GM12878 (cell line): ENCODE data around the gene VANGL2. TPM values are rescaled to one million over a fixed set of nuclear protein-coding genes. Genes with fewer than 3 reads are reported as not detected.

Experiments used
- BRCA1 ChIP-seq: IDR thresholded peaks from 2 replicates; pipeline ENCODE4 v1.6.1; 2011; ENCODE audit warnings: low read depth, low read length, improper control_type of control experiment
- CHD4 ChIP-seq: fragments of 200-600 bp; sonication (generic); IDR thresholded peaks from 2 replicates; pipeline ENCODE4 v1.6.1; 2016; ENCODE audit warnings: mild to moderate bottlenecking
- CREM ChIP-seq: IDR thresholded peaks from 2 replicates; pipeline ENCODE4 v1.6.1; 2014; ENCODE audit warnings: antibody characterized with exemption, low read depth
- EP300 ChIP-seq, 2 experiments: fragments of 150-350 bp in 1 of 2; IDR thresholded peaks; 2 replicates each; pipeline ENCODE4 v1.6.1; 2011 to 2012; ENCODE audit warnings: low read depth in 2 of 2, low read length in 2 of 2, borderline replicate concordance in 1 of 2, improper control_type of control experiment in 1 of 2, inconsistent platforms in 1 of 2; ENCODE audit not compliant: control insufficient read depth in 1 of 2
- ETV6 ChIP-seq, 2 experiments: fragments of 450-650 bp in 1 of 2; IDR thresholded peaks in 1 of 2; conservative IDR thresholded peaks in 1 of 2; 2 replicates each; pipeline ENCODE4 v1.6.1; 2014; ENCODE audit warnings: antibody characterized with exemption in 1 of 2, borderline replicate concordance in 1 of 2, low read depth in 1 of 2, mild to moderate bottlenecking in 1 of 2, moderate library complexity in 1 of 2
- FOXM1 ChIP-seq: IDR thresholded peaks from 2 replicates; pipeline ENCODE4 v1.6.1; 2012; ENCODE audit warnings: low read depth, mild to moderate bottlenecking, inconsistent platforms, low read length, moderate library complexity
- GATAD2B ChIP-seq: fragments of 450-650 bp; conservative IDR thresholded peaks from 2 replicates; pipeline ENCODE4 v1.6.1; 2017; ENCODE audit warnings: low read depth, mild to moderate bottlenecking, moderate library complexity
- NFYB ChIP-seq: IDR thresholded peaks from 2 replicates; pipeline ENCODE4 v1.6.1; 2011; ENCODE audit warnings: low read depth, mild to moderate bottlenecking, low read length, improper control_type of control experiment, moderate library complexity; ENCODE audit not compliant: insufficient read depth
- PAX8 ChIP-seq: fragments of 450-650 bp; IDR thresholded peaks from 2 replicates; pipeline ENCODE4 v1.6.1; 2017; ENCODE audit warnings: mild to moderate bottlenecking, moderate library complexity
- RAD51 ChIP-seq: fragments of 450-650 bp; IDR thresholded peaks from 2 replicates; pipeline ENCODE4 v1.6.1; 2016; ENCODE audit warnings: moderate library complexity, mild to moderate bottlenecking, inconsistent platforms
- SIX5 ChIP-seq: IDR thresholded peaks from 2 replicates; pipeline ENCODE4 v1.6.1; 2011; ENCODE audit warnings: mild to moderate bottlenecking, low read depth, low read length, moderate library complexity; ENCODE audit not compliant: severe bottlenecking
- SMARCA5 ChIP-seq: fragments of 450-650 bp; IDR thresholded peaks from 2 replicates; pipeline ENCODE4 v1.6.1; 2017; ENCODE audit warnings: mild to moderate bottlenecking
- SRF ChIP-seq, 2 experiments: IDR thresholded peaks; 2 replicates each; pipeline ENCODE4 v1.6.1; 2011; ENCODE audit warnings: low read depth in 2 of 2, low read length in 2 of 2, mild to moderate bottlenecking in 1 of 2, moderate library complexity in 1 of 2
- TCF7 ChIP-seq: IDR thresholded peaks from 2 replicates; pipeline ENCODE4 v1.6.1; 2014; ENCODE audit warnings: antibody characterized with exemption, borderline replicate concordance
- YY1 ChIP-seq: IDR thresholded peaks from 2 replicates; pipeline ENCODE4 v1.6.1; 2011; ENCODE audit warnings: low read depth, mild to moderate bottlenecking, low read length
- ZBTB11 ChIP-seq: fragments of 450-650 bp; formaldehyde crosslinking; IDR thresholded peaks from 2 replicates; pipeline ENCODE4 v1.5.0; 2022; ENCODE audit warnings: mild to moderate bottlenecking, missing genetic modification characterization
- ZNF207 ChIP-seq: fragments of 450-650 bp; IDR thresholded peaks from 2 replicates; pipeline ENCODE4 v1.6.1; 2014; ENCODE audit warnings: antibody characterized with exemption, mild to moderate bottlenecking, borderline replicate concordance
- polyA plus RNA-seq, 11 experiments: library from polyadenylated mRNA; depleted of rRNA in 4 of 11; unstranded in 6 of 11; stranded (reverse) in 5 of 11; fragments of >200 nt; fragmentation: Nextera tagmentation in 4 of 11; fragmentation: Illumina TruSeq in 1 of 11; extraction: Ambion mirVana in 4 of 11; extraction: Trizol in 1 of 11; gene quantifications; 1 replicate in 1 of 11; 2 replicates in 10 of 11; pipeline versions ENCODE4 v1.2.1 to v1.2.3, GENCODE V29; 2011 to 2016; ENCODE audit warnings: inconsistent platforms in 2 of 11, missing spikeins in 2 of 11, low read depth in 1 of 11
- total RNA-seq, 4 experiments: library from RNA; depleted of rRNA in 3 of 4; stranded (reverse); fragments of >200 nt in 3 of 4; fragmentation: Illumina TruSeq in 1 of 4; extraction: Trizol in 1 of 4; gene quantifications; 2 replicates each; pipeline versions ENCODE4 v1.2.1 to v1.2.3, GENCODE V29; 2013 to 2021
- TF ChIP-seq, protein P1 (sequence below): IDR thresholded peaks from 2 replicates; pipeline ENCODE4 v1.6.1; 2012; ENCODE audit warnings: low read depth, low read length, improper control_type of control experiment
- TF ChIP-seq, protein P2 (sequence below): fragments of 450-650 bp; IDR thresholded peaks from 2 replicates; pipeline ENCODE4 v1.6.1; 2017; ENCODE audit warnings: mild to moderate bottlenecking, low read depth, inconsistent platforms; ENCODE audit not compliant: poor library complexity, severe bottlenecking
- TF ChIP-seq, protein P3 (sequence below): fragments of 450-650 bp; IDR thresholded peaks from 2 replicates; pipeline ENCODE4 v1.6.1; 2016; ENCODE audit warnings: mild to moderate bottlenecking, moderate library complexity, borderline replicate concordance

The VANGL2 gene
- total and polyA plus RNA-seq, 10 of the 15 experiments (the other 5 are each of a cell fraction or from before 2014, with no cell fraction given): 0.10 to 5.0 (median 0.27) TPM

DNA sequence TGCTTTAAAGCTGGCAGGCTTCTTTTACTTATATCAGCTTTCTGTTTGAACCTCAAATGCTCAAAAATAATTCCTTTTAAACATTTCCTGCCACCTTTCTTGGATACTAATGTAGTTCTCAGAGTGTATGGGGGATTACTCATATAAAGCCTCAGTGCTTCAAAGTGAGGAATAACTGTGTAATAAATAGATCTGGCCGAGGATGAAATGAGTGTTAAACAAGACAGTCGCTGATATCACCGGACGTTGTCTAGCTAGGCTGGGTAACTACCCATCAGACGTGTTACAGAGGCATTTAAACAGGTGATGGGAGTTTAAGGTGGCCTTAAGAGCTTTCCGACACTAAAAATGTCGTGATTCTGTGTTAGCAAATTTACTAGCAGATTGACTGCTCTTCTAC, 53.1 kb downstream of the VANGL2 start (continued):
- TF ChIP-seq EP300 (IDR thresholded peaks at IDR 0.05; ENCODE audit: borderline replicate concordance in 1 of 2, control insufficient read depth in 1 of 2, low read depth in 2 of 2, low read length in 2 of 2) (peak; percentile 25 to 51; a peak in 2 of 4 replicates), CREM (peak; percentile 88), ZNF207 (no peak), YY1 (0 out of 2 replicates have a peak, but pooled peaks have one; percentile 29), TCF7 (peak; percentile 66; the same call in 1 of the 2 replicates), BRCA1 (no peak), SRF (IDR thresholded peaks at IDR 0.05; ENCODE audit: low read depth in 2 of 2, low read length in 2 of 2) (peak in 1 of 2 experiments; percentile 67; a peak in 1 of 4 replicates), CHD4 (0 out of 2 replicates have a peak, but pooled peaks have one; percentile 62), ETV6 (conservative IDR thresholded peaks at IDR 0.05 in 1 of 2, IDR thresholded peaks at IDR 0.05 in 1 of 2; ENCODE audit: borderline replicate concordance in 1 of 2, low read depth in 1 of 2) (peak in 1 of 2 experiments; percentile 77; a peak in 1 of 4 replicates), FOXM1 (peak; percentile 95; the same call in 1 of the 2 replicates), ZBTB11 (no peak), PAX8 (no peak), SIX5 (no peak), NFYB (no peak), SMARCA5 (no peak), RAD51 (no peak), GATAD2B (no peak)
- TF ChIP-seq, protein P1, sequence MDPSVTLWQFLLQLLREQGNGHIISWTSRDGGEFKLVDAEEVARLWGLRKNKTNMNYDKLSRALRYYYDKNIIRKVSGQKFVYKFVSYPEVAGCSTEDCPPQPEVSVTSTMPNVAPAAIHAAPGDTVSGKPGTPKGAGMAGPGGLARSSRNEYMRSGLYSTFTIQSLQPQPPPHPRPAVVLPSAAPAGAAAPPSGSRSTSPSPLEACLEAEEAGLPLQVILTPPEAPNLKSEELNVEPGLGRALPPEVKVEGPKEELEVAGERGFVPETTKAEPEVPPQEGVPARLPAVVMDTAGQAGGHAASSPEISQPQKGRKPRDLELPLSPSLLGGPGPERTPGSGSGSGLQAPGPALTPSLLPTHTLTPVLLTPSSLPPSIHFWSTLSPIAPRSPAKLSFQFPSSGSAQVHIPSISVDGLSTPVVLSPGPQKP: no peak
- TF ChIP-seq, protein P2, sequence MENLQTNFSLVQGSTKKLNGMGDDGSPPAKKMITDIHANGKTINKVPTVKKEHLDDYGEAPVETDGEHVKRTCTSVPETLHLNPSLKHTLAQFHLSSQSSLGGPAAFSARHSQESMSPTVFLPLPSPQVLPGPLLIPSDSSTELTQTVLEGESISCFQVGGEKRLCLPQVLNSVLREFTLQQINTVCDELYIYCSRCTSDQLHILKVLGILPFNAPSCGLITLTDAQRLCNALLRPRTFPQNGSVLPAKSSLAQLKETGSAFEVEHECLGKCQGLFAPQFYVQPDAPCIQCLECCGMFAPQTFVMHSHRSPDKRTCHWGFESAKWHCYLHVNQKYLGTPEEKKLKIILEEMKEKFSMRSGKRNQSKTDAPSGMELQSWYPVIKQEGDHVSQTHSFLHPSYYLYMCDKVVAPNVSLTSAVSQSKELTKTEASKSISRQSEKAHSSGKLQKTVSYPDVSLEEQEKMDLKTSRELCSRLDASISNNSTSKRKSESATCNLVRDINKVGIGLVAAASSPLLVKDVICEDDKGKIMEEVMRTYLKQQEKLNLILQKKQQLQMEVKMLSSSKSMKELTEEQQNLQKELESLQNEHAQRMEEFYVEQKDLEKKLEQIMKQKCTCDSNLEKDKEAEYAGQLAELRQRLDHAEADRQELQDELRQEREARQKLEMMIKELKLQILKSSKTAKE: peak; percentile 25
- TF ChIP-seq, protein P3, sequence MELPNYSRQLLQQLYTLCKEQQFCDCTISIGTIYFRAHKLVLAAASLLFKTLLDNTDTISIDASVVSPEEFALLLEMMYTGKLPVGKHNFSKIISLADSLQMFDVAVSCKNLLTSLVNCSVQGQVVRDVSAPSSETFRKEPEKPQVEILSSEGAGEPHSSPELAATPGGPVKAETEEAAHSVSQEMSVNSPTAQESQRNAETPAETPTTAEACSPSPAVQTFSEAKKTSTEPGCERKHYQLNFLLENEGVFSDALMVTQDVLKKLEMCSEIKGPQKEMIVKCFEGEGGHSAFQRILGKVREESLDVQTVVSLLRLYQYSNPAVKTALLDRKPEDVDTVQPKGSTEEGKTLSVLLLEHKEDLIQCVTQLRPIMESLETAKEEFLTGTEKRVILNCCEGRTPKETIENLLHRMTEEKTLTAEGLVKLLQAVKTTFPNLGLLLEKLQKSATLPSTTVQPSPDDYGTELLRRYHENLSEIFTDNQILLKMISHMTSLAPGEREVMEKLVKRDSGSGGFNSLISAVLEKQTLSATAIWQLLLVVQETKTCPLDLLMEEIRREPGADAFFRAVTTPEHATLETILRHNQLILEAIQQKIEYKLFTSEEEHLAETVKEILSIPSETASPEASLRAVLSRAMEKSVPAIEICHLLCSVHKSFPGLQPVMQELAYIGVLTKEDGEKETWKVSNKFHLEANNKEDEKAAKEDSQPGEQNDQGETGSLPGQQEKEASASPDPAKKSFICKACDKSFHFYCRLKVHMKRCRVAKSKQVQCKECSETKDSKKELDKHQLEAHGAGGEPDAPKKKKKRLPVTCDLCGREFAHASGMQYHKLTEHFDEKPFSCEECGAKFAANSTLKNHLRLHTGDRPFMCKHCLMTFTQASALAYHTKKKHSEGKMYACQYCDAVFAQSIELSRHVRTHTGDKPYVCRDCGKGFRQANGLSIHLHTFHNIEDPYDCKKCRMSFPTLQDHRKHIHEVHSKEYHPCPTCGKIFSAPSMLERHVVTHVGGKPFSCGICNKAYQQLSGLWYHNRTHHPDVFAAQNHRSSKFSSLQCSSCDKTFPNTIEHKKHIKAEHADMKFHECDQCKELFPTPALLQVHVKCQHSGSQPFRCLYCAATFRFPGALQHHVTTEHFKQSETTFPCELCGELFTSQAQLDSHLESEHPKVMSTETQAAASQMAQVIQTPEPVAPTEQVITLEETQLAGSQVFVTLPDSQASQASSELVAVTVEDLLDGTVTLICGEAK: no peak
